ENCODE results near the gene SORCS2. TPM values are rescaled to one million over a fixed set of nuclear protein-coding genes. Genes with fewer than 3 reads are reported as not detected.

SORCS2 gene
- total and polyA plus RNA-seq, 3 donors from 2014 or later: 2.7 to 4.6 (median 2.9) TPM

- no peaks in the 10 kb centered on the region for H3K36me3 ChIP-seq (ENCODE audit: low read depth, missing control alignments)
- H3K27ac ChIP-seq: no peak overlapping the region
- intact Hi-C loops (cut with DNase I; ENCODE audit: low total_unique reads): no loop called here
- no peak overlapping the region for H3K4me3 ChIP-seq
- WGBS, 2 donors: 95 to 99% methylated on average over 6 of the region's 6 CpGs
- H3K9me3 ChIP-seq: no peaks in the 10 kb centered on the region
- DNase-seq: no peak
- no peak for TF ChIP-seq POLR2A (IDR thresholded peaks at IDR 0.05)
- TF ChIP-seq CTCF (IDR thresholded peaks at IDR 0.05): no peak
- H3K27me3 ChIP-seq: no peaks in the 10 kb centered on the region
- no peaks in the 10 kb centered on the region for H3K4me1 ChIP-seq
Observed at GRCh38 chr4:7491915-7492314, 299.6 kb downstream of the SORCS2 start.

GRCh38 chr4:7498446-7499200, 306.3 kb downstream of the SORCS2 start:
- DNase-seq: no peak
- Histone ChIP-seq H3K27me3 (no peaks in the 10 kb centered on the region), H3K9me3 (no peaks in the 10 kb centered on the region), H3K36me3 (ENCODE audit: low read depth, missing control alignments) (no peaks in the 10 kb centered on the region), H3K4me3 (no peak overlapping the region), H3K4me1 (peaks cover 9% of the 10 kb centered on the region), H3K27ac (no peak overlapping the region)
- TF ChIP-seq POLR2A (IDR thresholded peaks at IDR 0.05) (no peak), CTCF (IDR thresholded peaks at IDR 0.05) (no peak)
- 62 to 77% methylated on average over 11 to 16 of the region's 16 CpGs for WGBS, 2 donors
- intact Hi-C loops (cut with DNase I; ENCODE audit: low total_unique reads): no loop called here

- no peaks in the 10 kb centered on the region for H3K27me3 ChIP-seq
- intact Hi-C loops (cut with DNase I; ENCODE audit: low total_unique reads): no loop called here
- TF ChIP-seq POLR2A (IDR thresholded peaks at IDR 0.05) (no peak), CTCF (IDR thresholded peaks at IDR 0.05) (no peak)
- WGBS, 2 donors: 72 to 73% methylated on average over 9 to 16 of the region's 16 CpGs
- no peak for DNase-seq
- peaks cover 9% of the 10 kb centered on the region for H3K4me1 ChIP-seq
- no peaks in the 10 kb centered on the region for H3K36me3 ChIP-seq (ENCODE audit: low read depth, missing control alignments)
- no peak overlapping the region for H3K27ac ChIP-seq
- no peaks in the 10 kb centered on the region for H3K9me3 ChIP-seq
- H3K4me3 ChIP-seq: no peak overlapping the region
Observed at GRCh38 chr4:7499661-7500060, 307.3 kb downstream of the SORCS2 start.

GRCh38 chr4:7500404-7500803, 308.1 kb downstream of the SORCS2 start:
- H3K27ac ChIP-seq: no peak overlapping the region
- H3K4me1 ChIP-seq: peaks cover 9% of the 10 kb centered on the region
- H3K27me3 ChIP-seq: no peaks in the 10 kb centered on the region
- TF ChIP-seq POLR2A (IDR thresholded peaks at IDR 0.05) (no peak), CTCF (IDR thresholded peaks at IDR 0.05) (no peak)
- no peak overlapping the region for H3K4me3 ChIP-seq
- no peaks in the 10 kb centered on the region for H3K9me3 ChIP-seq
- intact Hi-C loops (cut with DNase I; ENCODE audit: low total_unique reads): no loop called here
- DNase-seq: no peak
- no peaks in the 10 kb centered on the region for H3K36me3 ChIP-seq (ENCODE audit: low read depth, missing control alignments)
- WGBS, 2 donors: 50 to 70% methylated on average over 9 to 10 of the region's 10 CpGs

GRCh38 chr4:7501314-7501713, 309.0 kb downstream of the SORCS2 start:
- Histone ChIP-seq H3K27me3 (no peaks in the 10 kb centered on the region), H3K4me1 (peaks cover 9% of the 10 kb centered on the region), H3K27ac (no peak overlapping the region), H3K9me3 (no peaks in the 10 kb centered on the region), H3K36me3 (ENCODE audit: low read depth, missing control alignments) (no peaks in the 10 kb centered on the region), H3K4me3 (no peak overlapping the region)
- TF ChIP-seq POLR2A (IDR thresholded peaks at IDR 0.05) (no peak), CTCF (IDR thresholded peaks at IDR 0.05) (no peak)
- intact Hi-C loops (cut with DNase I; ENCODE audit: low total_unique reads): no loop called here
- WGBS, 2 donors: 84 to 88% methylated on average over 11 of the region's 11 CpGs
- no peak for DNase-seq
